Neural crest cell (in vitro differentiated cells): ENCODE results near the gene SYNGR1. TPM values are rescaled to one million over a fixed set of nuclear protein-coding genes. Genes with fewer than 3 reads are reported as not detected.
A peak's percentile ranks its signal among the peaks of the same experiment; 100 is the strongest.
"Not testable (repeated sequence)": the region's sequence is repeated elsewhere in the genome, so short reads cannot be mapped to it uniquely, and the experiment has no call there.

ENCODE experiments used
- DNase-seq: peaks from one replicate; pipeline ENCODE4 v3.0.0; 2021; ENCODE audit warnings: low read depth, mixed read lengths, low spot score
- H3K27ac Mint-ChIP-seq: one replicate; pipeline ENCODE4 v1.8.0; 2021; ENCODE audit warnings: mild to moderate bottlenecking, mixed read lengths; ENCODE audit not compliant: unreplicated experiment
- H3K27me3 Mint-ChIP-seq: 2 replicates; pipeline ENCODE4 v1.8.0; 2021; ENCODE audit warnings: low read depth, mild to moderate bottlenecking, mixed read lengths
- H3K36me3 Mint-ChIP-seq: 2 replicates; pipeline ENCODE4 v1.8.0; 2021; ENCODE audit warnings: low read depth, mild to moderate bottlenecking, mixed read lengths
- H3K4me1 Mint-ChIP-seq: 2 replicates; pipeline ENCODE4 v1.8.0; 2021; ENCODE audit warnings: mixed read lengths
- H3K4me3 Mint-ChIP-seq: one replicate; pipeline ENCODE4 v1.8.0; 2021; ENCODE audit warnings: mild to moderate bottlenecking, mixed read lengths
- H3K9me3 Mint-ChIP-seq: 2 replicates; pipeline ENCODE4 v1.8.0; 2021; ENCODE audit warnings: mixed read lengths
- CTCF ChIP-seq: fragments of 200-600 bp; sonication (generic); conservative IDR thresholded peaks from 2 replicates; pipeline ENCODE4 v1.5.0; 2021; ENCODE audit warnings: antibody characterized with exemption, mild to moderate bottlenecking
- total RNA-seq: library from RNA; stranded (reverse); gene quantifications from 2 replicates; pipeline ENCODE4 v1.2.1, GENCODE V29; 2021

The SYNGR1 gene
- total RNA-seq, 1 donor from 2014 or later: 30.0 TPM

- H3K4me1 Mint-ChIP-seq: peaks cover 32% of the 10 kb centered on the region
- DNase-seq: no peak
- no peaks in the 10 kb centered on the region for H3K9me3 Mint-ChIP-seq
- H3K27ac Mint-ChIP-seq: no peak overlapping the region
- H3K36me3 Mint-ChIP-seq: peaks cover 2% of the 10 kb centered on the region
- no peak overlapping the region for H3K4me3 Mint-ChIP-seq
- TF ChIP-seq CTCF: no peak
- no peaks in the 10 kb centered on the region for H3K27me3 Mint-ChIP-seq
These were observed 59.8 kb downstream of the SYNGR1 start for GRCh38 chr22:39409516-39410029.

GRCh38 chr22:39410264-39410663 is 60.5 kb downstream of the SYNGR1 start:
- no peaks in the 10 kb centered on the region for H3K27me3 Mint-ChIP-seq
- TF ChIP-seq CTCF: no peak
- no peaks in the 10 kb centered on the region for H3K9me3 Mint-ChIP-seq
- H3K36me3 Mint-ChIP-seq: peaks cover 2% of the 10 kb centered on the region
- no peak overlapping the region for H3K4me3 Mint-ChIP-seq
- H3K4me1 Mint-ChIP-seq: peaks cover 25% of the 10 kb centered on the region
- no peak for DNase-seq
- no peak overlapping the region for H3K27ac Mint-ChIP-seq

- not testable (repeated sequence) for H3K27me3 Mint-ChIP-seq, H3K4me3 Mint-ChIP-seq, DNase-seq, H3K9me3 Mint-ChIP-seq, H3K36me3 Mint-ChIP-seq
- H3K27ac Mint-ChIP-seq: peak overlapping the region; percentile 40
- peaks cover 19% of the 10 kb centered on the region for H3K4me1 Mint-ChIP-seq
These were observed 62.1 kb downstream of the SYNGR1 start for GRCh38 chr22:39411828-39412365.

- H3K4me1 Mint-ChIP-seq: peaks cover 15% of the 10 kb centered on the region
- H3K27me3 Mint-ChIP-seq, H3K27ac Mint-ChIP-seq, H3K9me3 Mint-ChIP-seq, DNase-seq, H3K36me3 Mint-ChIP-seq, H3K4me3 Mint-ChIP-seq: not testable (repeated sequence)
These were observed 63.4 kb downstream of the SYNGR1 start for GRCh38 chr22:39413204-39413603.

GRCh38 chr22:39414377-39414776 is 64.6 kb downstream of the SYNGR1 start:
- Mint-ChIP-seq H3K4me1 (peaks cover 9% of the 10 kb centered on the region), H3K27ac (peak overlapping the region; percentile 92), H3K4me3 (no peak overlapping the region), H3K27me3 (no peaks in the 10 kb centered on the region), H3K9me3 (no peaks in the 10 kb centered on the region), H3K36me3 (peaks cover 4% of the 10 kb centered on the region)
- DNase-seq: no peak
- no peak for TF ChIP-seq CTCF

- Mint-ChIP-seq H3K27ac (no peak overlapping the region), H3K4me3 (no peak overlapping the region), H3K9me3 (no peaks in the 10 kb centered on the region), H3K27me3 (no peaks in the 10 kb centered on the region), H3K36me3 (peaks cover 4% of the 10 kb centered on the region), H3K4me1 (peaks cover 4% of the 10 kb centered on the region)
- no peak for DNase-seq
- TF ChIP-seq CTCF: no peak
These were observed 65.1 kb downstream of the SYNGR1 start for GRCh38 chr22:39414886-39415285.
